HG03571 (cell line): ENCODE measurements around the gene CERK.
"Not testable (repeated sequence)": the region's sequence is repeated elsewhere in the genome, so short reads cannot be mapped to it uniquely, and the experiment has no call there.

Source experiments
- ATAC-seq: cut with Tn5 transposase; IDR thresholded peaks from one replicate; pipeline ENCODE4 v1.9.1; 2021; ENCODE audit not compliant: unreplicated experiment

CERK gene

DNA sequence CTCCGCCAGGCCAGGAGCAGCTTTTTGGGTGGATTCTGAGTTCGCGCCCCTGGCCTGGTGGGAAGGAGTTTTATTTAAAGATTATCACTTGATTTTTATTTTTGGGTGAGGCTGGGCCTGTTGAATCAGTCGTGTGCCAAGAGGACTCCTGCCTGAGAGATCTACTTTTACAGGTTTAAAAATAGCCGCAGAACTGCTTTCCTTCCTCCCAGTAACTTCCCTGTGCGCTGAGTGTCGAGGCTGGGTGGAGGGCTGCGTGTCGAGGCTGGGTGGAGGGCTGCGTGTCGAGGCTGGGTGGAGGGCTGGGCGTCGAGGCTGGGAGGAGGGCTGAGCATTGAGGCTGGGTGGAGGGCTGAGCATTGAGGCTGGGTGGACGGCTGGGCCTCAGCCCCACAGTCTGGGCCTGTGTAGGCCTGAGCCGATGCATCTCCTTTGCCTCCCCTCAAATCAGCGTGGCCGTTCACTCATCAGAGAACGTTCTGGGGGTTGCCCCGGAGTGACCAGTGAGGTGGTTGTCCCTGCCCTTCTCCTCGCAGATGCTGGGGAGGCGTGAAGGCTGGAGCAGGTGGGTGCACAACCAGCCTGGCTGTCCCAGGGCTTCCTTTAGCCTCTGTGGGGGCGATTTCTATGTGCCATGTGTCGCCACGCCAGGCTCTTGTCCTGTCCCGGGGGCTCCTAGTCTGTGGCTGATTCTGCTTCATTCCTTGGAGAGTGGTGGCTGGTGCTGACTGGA is 87.8 kb downstream of the CERK start:
- ATAC-seq: no peak

- ATAC-seq: no peak
These were observed 88.6 kb downstream of the CERK start for GRCh38 chr22:46649141-46650077.

- not testable (repeated sequence) for ATAC-seq
These were observed 89.7 kb downstream of the CERK start for GRCh38 chr22:46648225-46648820.

DNA sequence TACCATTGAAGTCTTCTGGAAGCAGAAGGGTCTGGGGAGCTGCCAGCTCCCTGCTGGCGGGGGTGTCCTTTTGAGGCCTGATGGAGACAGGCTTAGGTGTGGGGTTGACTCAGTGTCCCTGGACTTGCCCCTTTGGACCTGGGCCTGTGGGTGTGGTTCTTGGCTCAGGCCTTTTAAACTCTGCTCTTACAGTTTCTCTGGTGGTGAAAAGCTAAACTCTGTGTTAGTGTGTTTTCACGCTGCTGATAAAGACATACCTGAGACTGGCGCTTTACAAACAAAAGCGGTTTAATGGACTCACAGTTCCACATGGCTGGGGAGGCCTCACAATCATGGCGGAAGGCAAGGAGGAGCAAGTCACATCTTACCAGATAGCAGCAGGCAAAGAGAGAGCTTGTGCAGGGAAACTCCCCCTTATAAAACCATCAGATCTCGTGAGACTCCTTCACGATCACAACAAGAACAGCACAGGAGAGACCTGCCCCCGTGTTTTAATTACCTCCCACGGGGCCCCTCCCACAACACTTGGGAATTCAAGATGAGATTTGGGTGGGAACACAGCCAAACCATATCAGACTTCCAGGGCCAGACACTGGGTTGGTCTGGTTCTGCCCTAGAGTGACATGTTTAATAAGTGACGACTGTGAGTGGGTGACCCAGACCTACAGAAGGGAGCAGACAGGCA is 91.4 kb downstream of the CERK start:
- no peak for ATAC-seq

DNA sequence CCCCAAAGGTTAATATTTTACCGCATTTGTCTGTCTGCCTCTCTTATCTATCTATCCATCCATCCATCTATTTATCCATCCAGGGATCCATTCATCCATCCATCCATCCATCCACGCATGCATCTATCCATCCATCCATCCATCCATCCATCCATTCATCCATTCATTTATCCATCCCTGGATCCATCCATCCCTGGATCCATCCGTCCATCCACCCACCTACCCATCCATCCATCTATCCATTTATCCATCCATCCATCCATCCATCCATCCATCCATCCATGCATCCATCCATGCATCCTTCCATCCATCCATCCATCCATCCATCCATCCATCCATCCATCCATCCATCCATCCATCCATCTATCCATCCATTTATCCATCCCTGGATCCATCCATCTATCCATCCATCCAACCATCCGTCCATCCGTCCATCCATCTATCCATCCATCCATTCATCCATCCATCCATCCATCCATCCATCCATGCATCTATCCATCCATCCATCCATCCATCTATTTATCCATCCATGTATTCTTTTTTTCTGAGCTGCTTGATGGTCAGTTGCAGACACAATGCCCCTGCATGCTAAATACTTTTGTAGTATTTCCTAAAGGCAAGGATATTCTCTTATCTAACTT is 95.1 kb downstream of the CERK start:
- ATAC-seq: not testable (repeated sequence)

GRCh38 chr22:46641811-46642266 is 96.2 kb downstream of the CERK start:
- ATAC-seq: no peak

DNA sequence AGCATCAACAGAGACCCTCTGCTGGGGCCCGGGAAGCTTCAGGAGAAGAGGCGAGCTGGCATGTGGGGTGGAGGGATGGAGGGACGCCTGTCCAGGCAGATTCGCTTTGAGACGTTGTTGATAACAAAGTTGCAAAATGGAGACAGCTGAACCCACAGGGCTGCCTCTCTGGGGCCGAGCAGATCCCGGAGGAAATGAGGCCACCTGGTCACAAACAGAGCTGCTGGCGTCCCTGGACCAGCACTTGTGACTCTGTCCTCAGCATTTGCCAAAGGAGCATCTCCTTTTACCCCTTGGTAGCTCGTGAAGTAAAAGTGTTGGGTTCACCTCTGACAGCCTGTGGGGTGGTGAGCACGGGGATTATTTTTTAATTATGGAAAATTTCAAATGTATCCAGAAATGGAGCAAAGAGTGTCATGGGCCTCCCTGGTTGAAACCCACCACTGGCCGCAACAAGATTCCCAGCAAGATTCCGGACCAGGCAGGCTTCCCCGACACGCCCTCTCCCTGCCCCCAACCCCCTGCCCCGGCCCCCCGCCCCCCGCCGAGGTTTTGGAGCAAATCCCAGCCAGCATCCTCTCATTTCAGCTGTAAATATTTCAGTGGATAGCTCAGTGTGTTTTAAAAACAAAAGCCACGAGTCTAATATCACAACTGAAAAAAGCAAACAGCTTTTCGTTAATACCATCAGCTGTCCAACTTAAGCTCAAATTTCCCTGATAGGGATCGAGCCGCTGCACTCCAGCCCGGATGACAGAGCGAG is 97.6 kb downstream of the CERK start:
- no peak for ATAC-seq

GRCh38 chr22:46639843-46640242 is 98.2 kb downstream of the CERK start:
- ATAC-seq: no peak

DNA sequence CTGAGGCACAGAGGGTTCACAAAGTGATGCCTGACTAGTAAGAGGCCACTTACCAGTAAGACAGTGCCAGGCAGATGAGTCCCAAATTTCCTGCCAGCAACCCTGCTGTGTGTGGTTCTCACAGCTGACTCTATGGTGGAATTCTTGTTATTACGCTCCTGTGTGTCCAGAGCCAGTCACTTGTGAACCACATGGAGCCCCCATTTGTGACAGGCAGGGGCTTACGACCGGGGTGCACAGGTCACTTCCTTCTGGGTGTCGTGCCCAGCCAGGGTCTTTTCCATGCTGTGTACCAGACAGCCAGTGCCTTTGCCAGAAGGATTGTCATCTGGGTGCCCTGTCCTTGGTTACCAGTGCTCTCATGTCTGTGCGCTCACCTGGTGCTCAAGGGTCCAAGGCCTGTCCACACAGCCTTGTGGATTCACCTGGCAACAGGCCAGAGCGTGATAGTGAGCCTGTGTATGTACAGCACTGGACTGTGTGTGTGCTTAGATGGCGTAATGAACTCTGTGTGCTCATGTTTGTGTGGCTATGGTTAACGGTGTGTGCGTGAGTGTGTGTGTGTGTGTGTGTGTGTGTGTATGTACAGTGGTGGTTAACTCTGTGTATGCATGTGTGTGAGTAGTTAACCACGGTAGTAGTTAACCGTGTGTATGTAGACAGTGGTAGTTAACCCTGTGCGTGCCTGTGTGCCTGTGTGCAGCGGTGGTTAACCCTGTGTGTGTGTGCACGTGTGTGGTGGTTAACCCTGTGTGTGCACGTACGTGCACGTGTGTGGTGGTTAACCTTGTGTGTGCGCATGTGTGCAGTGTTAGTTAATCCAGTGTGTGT is 99.2 kb downstream of the CERK start:
- no peak for ATAC-seq

DNA sequence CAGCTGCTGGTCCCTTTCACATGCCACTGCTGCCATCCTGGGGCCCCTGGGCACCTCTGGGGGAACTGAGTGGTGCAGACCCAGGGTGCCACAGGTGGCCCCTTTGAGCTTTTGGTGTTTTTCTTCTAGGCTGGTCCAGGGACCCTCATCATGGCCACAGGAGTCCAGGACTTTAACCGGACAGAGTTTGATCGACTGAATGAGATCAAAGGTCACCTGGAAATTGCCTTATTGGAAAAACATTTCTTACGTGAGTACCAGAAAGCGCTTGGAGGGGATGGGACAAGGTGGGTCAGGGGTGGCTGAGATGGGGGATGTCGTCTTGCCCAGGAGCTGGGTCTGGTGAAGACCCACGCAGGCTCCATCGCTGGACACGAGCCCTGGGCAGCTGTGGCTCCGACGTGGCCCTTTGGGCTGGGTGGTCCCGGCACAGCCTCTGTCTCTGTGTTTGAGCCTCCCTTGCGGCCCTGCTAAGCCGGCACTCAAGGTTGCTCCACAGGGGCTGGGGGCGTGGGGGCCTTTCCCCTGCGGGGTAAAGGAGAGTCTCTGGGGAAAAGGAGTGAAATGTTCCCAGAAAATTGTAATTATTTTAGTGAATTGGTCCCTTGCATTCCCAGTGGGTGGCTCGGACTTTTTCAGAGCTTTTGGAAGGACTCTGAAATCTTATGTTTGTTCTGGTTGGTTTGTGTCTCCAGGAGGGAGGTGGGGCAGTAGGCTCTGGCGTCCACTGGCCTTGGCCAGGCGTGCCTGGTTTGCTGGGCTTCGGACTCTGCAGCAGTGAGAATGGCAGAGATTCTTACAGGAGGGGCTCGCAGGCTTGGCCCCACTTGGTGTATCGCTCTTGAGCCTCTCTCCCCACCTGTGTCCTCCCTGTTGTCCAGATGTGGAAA is 100.1 kb downstream of the CERK start:
- no peak for ATAC-seq

DNA sequence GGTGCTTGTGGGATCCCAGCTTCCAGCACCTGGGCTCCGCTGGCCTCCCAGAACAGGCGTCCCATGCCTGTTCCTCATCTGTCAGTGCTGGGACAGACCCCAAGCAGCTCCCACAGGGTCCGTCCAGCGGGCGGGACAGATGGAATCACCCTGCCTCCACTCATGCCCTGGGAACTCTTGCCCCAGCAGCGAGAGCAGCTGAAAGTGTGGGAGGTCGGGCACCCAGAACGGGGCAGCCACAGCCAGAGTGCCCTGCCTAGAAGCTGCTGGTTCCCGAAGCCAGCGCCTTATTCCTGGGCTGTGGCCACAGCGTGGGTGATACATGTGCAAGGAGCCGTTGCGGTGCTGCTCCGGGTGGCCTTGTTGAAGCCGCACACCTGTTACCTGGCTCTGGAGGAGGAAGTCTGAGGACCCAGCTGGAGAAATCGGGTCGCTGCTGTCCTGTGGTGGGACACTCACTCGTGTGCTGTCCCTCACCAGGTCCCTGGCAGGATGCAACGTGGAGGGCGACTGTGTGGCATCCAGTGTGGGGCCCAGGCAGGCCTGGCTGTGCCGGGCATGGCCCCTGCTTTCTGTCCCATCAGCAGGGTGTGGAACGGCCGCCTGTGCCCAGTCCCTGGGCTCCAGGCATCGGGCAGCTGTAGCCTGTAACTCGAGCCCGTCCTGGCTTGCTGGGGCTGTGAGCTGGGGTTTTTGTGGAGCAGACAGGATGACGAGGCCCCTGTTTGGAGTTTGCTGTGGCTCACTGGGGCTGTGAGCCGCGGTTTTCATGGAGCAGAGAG is 101.6 kb downstream of the CERK start:
- ATAC-seq: no peak

DNA sequence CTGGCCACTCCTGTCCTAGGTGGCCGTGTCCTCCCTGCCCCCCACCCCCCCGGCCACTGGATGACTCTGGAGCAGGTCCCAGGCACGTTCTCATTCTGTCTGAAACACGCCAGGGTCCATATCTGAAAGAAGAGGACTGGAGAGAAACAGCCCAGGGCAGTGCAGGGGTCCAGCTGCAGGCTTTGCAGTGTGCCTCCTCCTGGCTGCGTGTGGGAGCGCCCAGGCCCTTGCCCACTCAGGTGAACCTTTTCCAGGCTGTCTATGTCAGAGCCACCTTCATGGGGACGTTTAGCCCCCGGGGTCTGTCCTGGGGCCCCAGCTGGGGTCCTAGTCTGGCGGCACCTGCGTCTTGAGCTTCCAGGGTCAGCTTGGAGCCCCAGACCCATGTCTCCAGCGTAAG is 102.3 kb downstream of the CERK start:
- ATAC-seq: no peak

DNA sequence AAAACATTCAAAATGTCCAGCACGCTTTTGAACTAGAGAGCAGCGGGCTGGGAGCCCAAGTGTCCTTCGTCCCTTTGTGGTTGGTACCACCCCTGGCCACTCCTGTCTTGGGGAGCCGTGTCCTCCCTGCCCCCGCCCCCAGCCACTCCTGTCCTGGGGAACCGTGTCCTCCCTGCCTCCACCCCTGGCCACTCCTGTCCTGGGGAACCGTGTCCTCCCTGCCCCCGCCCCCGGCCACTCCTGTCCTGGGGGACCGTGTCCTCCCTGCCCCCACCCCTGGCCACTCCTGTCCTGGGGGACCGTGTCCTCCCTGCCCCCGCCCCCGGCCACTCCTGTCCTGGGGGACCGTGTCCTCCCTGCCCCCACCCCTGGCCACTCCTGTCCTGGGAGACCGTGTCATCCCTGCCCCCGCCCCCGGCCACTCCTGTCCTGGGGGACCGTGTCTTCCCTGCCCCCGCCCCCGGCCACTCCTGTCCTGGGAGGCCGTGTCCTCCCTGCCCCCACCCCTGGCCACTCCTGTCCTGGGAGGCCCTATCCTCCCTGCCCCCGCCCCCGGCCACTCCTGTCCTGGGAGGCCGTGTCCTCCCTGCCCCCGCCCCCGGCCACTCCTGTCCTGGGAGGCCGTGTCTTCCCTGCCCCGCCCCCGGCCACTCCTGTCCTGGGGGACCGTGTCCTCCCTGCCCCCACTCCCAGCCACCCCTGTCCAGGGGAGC is 102.9 kb downstream of the CERK start:
- not testable (repeated sequence) for ATAC-seq
